ENCODE results near the gene PAQR9.

- no peak for TF ChIP-seq CTCF (IDR thresholded peaks at IDR 0.05; ENCODE audit: borderline replicate concordance, extremely low read depth, low read length, poor library complexity, severe bottlenecking)
- TF ChIP-seq EZH2 (IDR thresholded peaks at IDR 0.05; ENCODE audit: borderline replicate concordance, low read depth, low read length, severe bottlenecking): no peak
These were observed 1.3 kb downstream of the PAQR9 start for GRCh38 chr3:142962175-142962519.

Data from DND-41 (cell line).